Measurements from ENCODE around the gene DEFB128. TPM values are rescaled to one million over a fixed set of nuclear protein-coding genes. Genes with fewer than 3 reads are reported as not detected.

The DEFB128 gene
- total and polyA plus RNA-seq, 9 of the 15 experiments (the other 6 are each of a cell fraction or from before 2014, with no cell fraction given) = not detected

DNA sequence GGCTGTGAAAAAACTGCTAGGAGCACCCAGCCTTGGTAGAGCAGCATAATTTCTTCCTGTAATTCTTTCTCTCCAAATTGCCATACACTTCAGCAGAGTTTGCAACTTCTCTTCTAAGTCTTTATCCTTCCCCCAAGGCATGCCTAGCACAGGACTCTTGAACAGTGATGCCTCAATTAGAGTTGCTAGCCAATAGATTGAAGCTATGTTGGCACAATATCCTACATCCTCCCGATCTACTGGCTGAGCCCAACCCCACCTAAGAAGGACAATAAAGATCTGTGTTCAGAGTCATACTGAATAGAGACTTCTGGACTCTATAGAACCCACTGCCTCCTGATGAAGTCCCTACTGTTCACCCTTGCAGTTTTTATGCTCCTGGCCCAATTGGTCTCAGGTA is 47.2 kb downstream of the DEFB128 start, which contains the start of gene DEFB126:
Gene DEFB126 (plus strand): TSS at position 301 of the 400 bp plus-strand sequence. CDS start 39 bp downstream, at position 340.
- no TSS peak for BruUV-seq (replicated peaks)
- Histone ChIP-seq H3K4me3 (no peak within 1 kb of the TSS), H3K79me2 (ENCODE audit: control insufficient read depth, insufficient read depth, low read length) (no peaks in the 10 kb centered on the region), H3K36me3 (ENCODE audit: control insufficient read depth, insufficient read depth, low read length) (no peaks in the 10 kb centered on the region), H3K27me3 (ENCODE audit: control insufficient read depth in 2 of 2, insufficient read depth in 2 of 2, low read length in 2 of 2) (peaks cover 2 to 6% of the 10 kb centered on the region in 2 experiments; a peak in 2 of 5 replicates), H2AFZ (ENCODE audit: low read depth, low read length) (no peak within 1 kb of the TSS), H3K27ac (ENCODE audit: extremely low read depth, low read depth, low read length) (no peak within 1 kb of the TSS), H3K9ac (ENCODE audit: insufficient read depth in 1 of 2, low read depth in 2 of 2, low read length in 2 of 2) (no peak within 1 kb of the TSS), H3K4me1 (replicated peaks in 1 of 2; ENCODE audit: control insufficient read depth in 2 of 2, insufficient read depth in 2 of 2, low read length in 2 of 2) (peaks cover 0 to 3% of the 10 kb centered on the region in 2 experiments; a peak in 2 of 5 replicates), H4K20me1 (replicated peaks; ENCODE audit: control insufficient read depth, insufficient read depth, low read length) (no peaks in the 10 kb centered on the region), H3K9me1 (ENCODE audit: control insufficient read depth, insufficient read depth, low read length) (no peaks in the 10 kb centered on the region), H3K9me3 (replicated peaks; ENCODE audit: control insufficient read depth, insufficient read depth, low read depth, low read length) (no peaks in the 10 kb centered on the region; the same call in 1 of the 2 replicates), H3K4me2 (ENCODE audit: insufficient read depth, low read length) (no peak within 1 kb of the TSS)
- intact Hi-C loops (cut with micrococcal nuclease) (no loop called here), in situ Hi-C loops (cut with MboI) (no loop called here)
- 10% methylated on average over 1 of the region's 1 CpG for WGBS (ENCODE audit: insufficient coverage, low coverage, missing lambda C conversion rate)
- TF ChIP-seq KDM5B (IDR thresholded peaks at IDR 0.05; ENCODE audit: insufficient replicate concordance, low read depth, low read length) = no peak
- no peak for TF ChIP-seq ZNF253 (CRISPR knock-in tag; conservative IDR thresholded peaks at IDR 0.05)
- TF ChIP-seq STAT6 (CRISPR knock-in tag; IDR thresholded peaks at IDR 0.05) = no peak
- TF ChIP-seq ZNF431 (CRISPR knock-in tag; IDR thresholded peaks at IDR 0.05) = no peak
- no peak for TF ChIP-seq ZC3H8 (IDR thresholded peaks at IDR 0.05)
- no peak for TF ChIP-seq ID3 (CRISPR knock-in tag; IDR thresholded peaks at IDR 0.05)
- no peak for TF ChIP-seq ID3 (tag; IDR thresholded peaks at IDR 0.05)
- TF ChIP-seq FIP1L1 (IDR thresholded peaks at IDR 0.05; ENCODE audit: low read depth, low read length, poor library complexity, severe bottlenecking) = no peak
- no peak for TF ChIP-seq KAT8 (IDR thresholded peaks at IDR 0.05; ENCODE audit: low read depth)
- no peak for TF ChIP-seq HBP1 (CRISPR knock-in tag; IDR thresholded peaks at IDR 0.05)
- TF ChIP-seq, protein P1, sequence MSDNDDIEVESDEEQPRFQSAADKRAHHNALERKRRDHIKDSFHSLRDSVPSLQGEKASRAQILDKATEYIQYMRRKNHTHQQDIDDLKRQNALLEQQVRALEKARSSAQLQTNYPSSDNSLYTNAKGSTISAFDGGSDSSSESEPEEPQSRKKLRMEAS (CRISPR knock-in tag; IDR thresholded peaks at IDR 0.05) = no peak
- no peak for TF ChIP-seq CREB3L1 (IDR thresholded peaks at IDR 0.05; ENCODE audit: borderline replicate concordance, low read depth)
- TF ChIP-seq ZFPM2 (CRISPR knock-in tag; IDR thresholded peaks at IDR 0.05) = no peak
- no peak for TF ChIP-seq BRF1 (IDR thresholded peaks at IDR 0.05; ENCODE audit: borderline replicate concordance, extremely low read depth, insufficient read length)
- no peak for TF ChIP-seq PHF21A (IDR thresholded peaks at IDR 0.05; ENCODE audit: borderline replicate concordance, low read depth)
- ATAC-seq = no peak
- FAIRE-seq = no peak
- ChIA-PET CTCF (ENCODE audit: low intra/inter-chr PET ratio) (no interaction called here), POLR2A (no interaction called here)
- DNase-seq (ENCODE audit: extremely low read depth in 1 of 4, low spot score in 3 of 4) = no peak

All from K562 (cell line).